ENCODE results near the gene FLNB. TPM values are rescaled to one million over a fixed set of nuclear protein-coding genes. Genes with fewer than 3 reads are reported as not detected.
"Not testable (repeated sequence)": the region's sequence is repeated elsewhere in the genome, so short reads cannot be mapped to it uniquely, and the experiment has no call there.

The FLNB gene
- total RNA-seq, 1 donor from 2014 or later, result 303 TPM

GRCh38 chr3:58032186-58032585, 24.0 kb downstream of the FLNB start:
- DNase-seq (ENCODE audit: low spot score), result no peak

- no peak for DNase-seq (ENCODE audit: low spot score)
Observed at GRCh38 chr3:58034738-58035523, 26.7 kb downstream of the FLNB start.

GRCh38 chr3:58035524-58036255, 27.5 kb downstream of the FLNB start:
- DNase-seq (ENCODE audit: low spot score), result no peak

DNA sequence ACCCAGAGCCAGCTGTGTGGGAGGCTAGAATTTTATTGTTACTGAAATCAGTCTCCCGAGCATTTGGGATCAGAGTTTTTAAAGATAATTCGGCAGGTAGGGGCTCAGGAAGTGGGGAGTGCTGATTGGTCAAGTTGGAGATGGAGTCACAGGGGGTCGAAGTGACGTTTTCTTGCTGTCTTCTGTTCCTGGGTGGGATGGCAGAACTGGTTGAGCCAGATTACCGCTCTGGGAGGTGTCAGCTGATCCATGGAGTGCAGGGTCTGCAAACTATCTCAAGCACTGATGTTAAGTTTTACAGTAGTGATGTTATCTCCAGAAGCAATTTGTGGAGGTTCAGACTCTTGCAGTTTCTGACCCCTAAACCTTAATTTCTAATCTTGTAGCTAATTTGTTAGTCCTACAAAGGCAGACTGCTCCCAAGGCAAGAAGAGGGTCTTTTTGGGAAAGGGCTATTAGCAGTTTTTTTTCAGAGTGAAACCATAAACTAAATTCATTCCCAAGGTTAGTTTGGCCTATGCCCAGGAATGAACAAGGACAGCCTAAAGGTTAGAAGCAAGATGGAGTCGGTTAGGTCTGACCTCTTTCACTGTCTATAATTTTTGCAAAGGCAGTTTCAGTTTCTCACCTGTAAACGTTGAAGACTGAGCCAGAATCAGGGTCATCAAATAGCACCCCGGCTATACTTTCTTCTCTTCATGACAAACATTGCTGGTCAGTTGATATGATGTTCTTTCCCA, 28.2 kb downstream of the FLNB start:
- DNase-seq (ENCODE audit: low spot score), result no peak

GRCh38 chr3:58037141-58037910, 29.1 kb downstream of the FLNB start:
- no peak for DNase-seq (ENCODE audit: low spot score)

DNA sequence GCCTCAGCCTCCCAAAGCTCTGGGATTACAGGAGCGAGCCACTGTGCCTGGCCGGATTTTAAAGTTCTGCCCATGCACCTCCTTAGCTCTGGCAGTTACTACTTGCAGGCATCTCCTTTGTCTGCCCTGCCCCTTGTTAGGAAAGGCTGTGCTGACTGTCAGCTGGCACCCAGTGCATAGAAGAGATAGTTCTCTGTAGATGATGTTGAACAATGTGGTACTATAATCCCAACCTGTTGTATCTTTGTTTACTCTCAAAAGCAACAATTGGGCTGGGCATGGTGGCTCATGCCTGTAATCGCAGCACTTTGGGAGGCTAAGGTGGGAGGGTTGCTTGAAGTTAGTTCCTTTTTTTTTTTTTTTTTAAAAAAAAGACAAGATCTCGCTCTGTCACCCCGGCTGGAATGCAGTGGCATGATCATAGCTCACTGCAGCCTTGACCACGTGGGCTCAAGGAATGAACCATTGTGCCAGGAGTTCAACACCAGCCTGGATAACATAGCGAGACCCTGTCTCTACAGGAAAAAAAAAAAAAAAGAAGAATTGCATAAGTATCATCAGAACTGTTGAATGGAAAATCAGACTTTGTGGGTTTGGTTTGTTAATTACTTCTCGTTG, 30.6 kb downstream of the FLNB start:
- DNase-seq (ENCODE audit: low spot score), result no peak

- no peak for DNase-seq (ENCODE audit: low spot score)
Observed at GRCh38 chr3:58039601-58040000, 31.4 kb downstream of the FLNB start.

GRCh38 chr3:58041182-58041825, 33.1 kb downstream of the FLNB start:
- no peak for DNase-seq (ENCODE audit: low spot score)

DNA sequence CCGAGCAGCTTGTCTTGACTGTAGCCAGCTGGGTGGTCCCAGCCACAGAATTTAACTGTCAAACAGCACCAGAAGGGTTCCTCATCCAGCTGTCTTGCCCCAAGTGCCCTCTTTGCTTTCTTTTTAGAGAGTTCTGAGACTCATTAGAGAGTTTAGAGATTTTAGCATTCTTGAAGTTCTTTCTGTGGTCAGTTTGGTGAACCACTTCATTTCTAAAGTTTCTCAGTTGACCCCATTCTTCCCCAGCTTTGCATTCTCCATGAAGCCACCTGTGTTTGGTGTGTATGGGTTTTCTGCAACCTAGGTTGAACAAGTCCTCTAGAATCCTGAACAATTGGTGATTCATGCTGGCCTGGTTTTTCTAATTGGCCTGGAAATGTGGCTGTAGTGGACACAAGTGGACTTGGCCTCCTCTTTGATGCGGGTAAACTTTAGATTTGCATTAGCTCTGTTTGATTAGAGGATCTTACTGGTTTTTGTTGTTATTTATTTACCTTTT, 33.7 kb downstream of the FLNB start:
- DNase-seq (ENCODE audit: low spot score), result no peak

- DNase-seq (ENCODE audit: low spot score), result no peak
Observed at GRCh38 chr3:58042947-58043707, 34.9 kb downstream of the FLNB start.

DNA sequence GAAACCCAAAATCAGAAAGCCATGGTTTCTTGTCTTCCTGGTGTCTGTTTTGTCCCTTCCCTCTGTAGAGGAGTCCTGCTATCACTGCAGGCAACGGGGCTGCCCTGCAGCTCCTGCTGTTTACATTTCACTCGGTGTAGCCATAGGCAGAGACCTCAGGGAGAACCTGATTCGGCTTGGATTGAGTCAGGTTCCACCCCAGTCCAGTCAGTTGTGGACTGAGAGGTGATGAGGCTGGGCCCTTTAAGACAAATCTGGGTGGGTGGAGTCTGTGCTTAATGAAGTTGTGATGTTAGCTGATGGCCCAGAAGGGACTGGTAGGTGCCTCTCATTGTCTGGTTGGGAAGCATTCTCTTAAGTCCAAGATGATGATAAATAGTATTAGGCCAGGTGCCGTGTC, 35.7 kb downstream of the FLNB start:
- DNase-seq (ENCODE audit: low spot score), result no peak

- no peak for DNase-seq (ENCODE audit: low spot score)
Observed at GRCh38 chr3:58044691-58045483, 36.7 kb downstream of the FLNB start.

- no peak for DNase-seq (ENCODE audit: low spot score)
Observed at GRCh38 chr3:58047826-58048225, 39.6 kb downstream of the FLNB start.

- no peak for DNase-seq (ENCODE audit: low spot score)
Observed at GRCh38 chr3:58048301-58048700, 40.1 kb downstream of the FLNB start.

DNA sequence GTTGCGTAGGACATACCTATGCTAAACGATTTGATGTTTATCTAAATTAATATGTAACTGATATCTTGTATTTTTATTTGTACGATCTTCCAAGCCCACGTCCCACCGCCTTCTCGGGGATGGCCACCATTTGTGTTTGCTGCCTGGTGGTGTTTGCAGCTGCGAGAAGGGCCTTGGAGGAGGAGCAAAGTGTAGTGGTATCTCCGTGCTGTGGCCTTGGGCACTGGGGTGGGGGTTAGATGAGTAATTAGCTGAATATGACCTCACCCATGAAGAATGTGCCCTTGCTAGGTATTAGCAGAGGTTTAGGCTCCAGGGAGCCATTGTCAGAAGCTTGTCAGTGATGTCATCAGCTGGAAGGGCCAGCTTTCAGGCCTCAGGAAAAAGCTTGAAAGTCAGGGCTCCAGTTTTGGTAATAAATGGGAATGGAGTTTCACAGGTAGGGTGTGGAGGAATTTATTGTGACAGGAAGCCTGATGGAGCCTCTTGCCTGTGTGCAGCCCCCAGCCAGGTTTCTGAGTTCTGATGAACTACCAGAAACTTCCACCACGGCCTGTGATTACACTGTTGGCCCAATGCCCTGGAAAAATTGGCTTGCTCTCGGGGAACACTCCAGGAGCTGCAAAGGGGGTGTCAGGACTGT, 41.0 kb downstream of the FLNB start:
- DNase-seq (ENCODE audit: low spot score), result no peak

DNA sequence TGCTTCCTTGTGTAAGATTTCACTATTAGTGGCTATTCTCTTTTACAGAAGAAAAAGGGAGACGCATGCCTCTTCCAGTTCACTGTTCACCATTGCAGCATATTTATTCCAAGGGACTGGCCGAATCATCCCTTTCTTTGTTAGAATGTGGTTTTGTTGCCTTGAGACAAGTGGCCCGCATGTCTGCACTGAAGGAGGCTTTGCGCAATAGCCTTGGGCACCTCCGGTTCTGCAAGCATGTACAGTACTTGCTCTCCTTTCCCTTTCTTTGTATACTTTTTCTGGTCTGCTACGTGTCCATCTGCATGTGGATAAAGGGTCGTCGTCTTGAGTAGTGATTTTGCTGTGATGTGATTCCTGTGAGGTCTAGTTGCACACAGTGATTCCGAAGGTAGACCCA, 43.0 kb downstream of the FLNB start:
- no peak for DNase-seq (ENCODE audit: low spot score)

DNA sequence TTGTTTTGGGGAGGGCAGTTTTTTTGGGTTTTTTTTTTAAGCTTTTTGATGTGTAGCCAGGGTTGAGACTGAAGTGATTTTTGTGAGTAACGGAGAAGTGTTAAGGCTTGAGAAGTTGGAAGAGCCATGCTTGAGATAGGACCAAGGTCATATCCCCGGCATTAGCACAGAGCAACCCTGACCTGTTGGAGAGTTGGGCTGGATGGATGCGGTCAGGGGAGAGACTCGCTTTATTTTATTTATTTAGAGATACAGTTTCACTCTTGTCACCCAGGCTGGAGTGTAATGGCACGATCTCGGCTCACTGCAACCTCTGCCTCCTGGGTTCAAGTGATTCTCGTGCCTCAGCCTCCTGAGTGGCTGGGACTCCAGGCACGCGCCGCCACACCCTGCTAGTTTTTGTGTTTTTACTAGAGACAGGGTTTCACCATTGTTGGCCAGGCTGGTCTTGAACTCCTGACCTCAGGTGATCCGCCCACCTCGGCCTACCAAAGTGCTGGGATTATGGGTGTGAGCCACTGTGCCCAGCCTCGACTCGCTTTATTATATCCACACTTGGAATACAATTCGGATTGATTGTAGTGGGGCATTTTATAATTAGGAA, 43.5 kb downstream of the FLNB start:
- DNase-seq (ENCODE audit: low spot score), result not testable (repeated sequence)

Measured in ureter (tissue), 1 donor.